ES-I3 (cell line): ENCODE results near the gene TMPRSS2.

Source experiments
- H3K36me3 ChIP-seq: 2 replicates; pipeline ENCODE4 v1.6.1; 2013; ENCODE audit warnings: mild to moderate bottlenecking, low read length, control low read depth, moderate library complexity; ENCODE audit not compliant: insufficient read depth
- H3K4me1 ChIP-seq: 2 replicates; pipeline ENCODE4 v1.6.1; 2013; ENCODE audit warnings: mild to moderate bottlenecking, control low read depth, low read length; ENCODE audit not compliant: insufficient read depth
- H3K9ac ChIP-seq: 2 replicates; pipeline ENCODE4 v1.6.1; 2013; ENCODE audit warnings: low read depth, mild to moderate bottlenecking, low read length, moderate library complexity
- H3K9me3 ChIP-seq: 2 replicates; pipeline ENCODE4 v1.6.1; 2013; ENCODE audit warnings: mild to moderate bottlenecking, low read length, moderate library complexity; ENCODE audit not compliant: control insufficient read depth, insufficient read depth

Gene TMPRSS2

DNA sequence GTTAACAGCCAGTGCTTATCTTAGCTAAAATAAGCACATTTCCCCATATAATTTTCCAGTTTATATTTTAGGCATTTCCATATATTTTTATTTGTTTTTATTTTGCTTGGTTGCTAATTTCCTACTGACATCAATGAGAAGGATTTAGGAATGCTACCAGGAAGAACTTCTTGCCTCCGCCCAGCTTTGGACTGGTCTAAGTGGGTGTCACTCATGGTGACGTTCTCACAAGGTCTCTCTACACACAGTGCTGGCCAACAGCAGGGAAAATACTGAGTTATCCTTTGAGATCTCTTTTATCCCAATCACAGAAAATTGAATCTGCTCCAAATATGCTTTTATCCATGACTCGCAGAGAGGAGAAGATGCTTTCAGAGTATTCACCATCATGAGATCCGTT is 68.7 kb downstream of the TMPRSS2 start:
- no peaks in the 10 kb centered on the region for H3K9me3 ChIP-seq

DNA sequence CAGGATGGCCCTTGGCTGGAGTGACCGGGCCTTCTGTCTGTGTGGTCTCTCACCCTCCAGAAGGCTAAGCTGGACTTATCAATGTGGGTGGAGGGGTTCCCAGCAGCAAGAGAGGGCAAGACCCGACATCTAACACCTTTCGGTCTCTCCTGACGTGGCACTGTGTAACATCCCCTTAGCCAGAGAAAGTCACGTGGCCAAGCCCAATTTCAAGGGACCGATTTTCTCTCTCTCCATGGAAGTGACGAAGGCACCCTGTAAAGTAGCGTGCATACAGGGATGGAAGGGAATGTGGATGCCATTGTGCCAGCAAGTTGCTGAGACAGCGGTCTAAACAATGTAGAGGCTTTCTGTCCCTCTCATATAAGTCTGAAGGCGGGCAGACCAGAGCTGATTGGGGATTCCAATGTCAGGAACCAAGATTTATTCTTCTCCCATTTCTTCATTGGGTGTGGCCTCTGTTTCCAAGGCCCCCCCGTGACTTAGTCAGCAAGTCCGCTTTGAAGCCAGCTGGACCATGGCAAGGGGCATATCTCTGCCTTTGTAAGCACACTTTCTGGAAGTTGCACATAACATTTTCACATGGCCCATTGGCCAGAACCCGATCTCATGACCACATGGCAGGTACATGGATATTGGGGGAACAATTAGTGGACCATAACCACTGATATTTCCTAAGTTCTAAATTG is 69.4 kb downstream of the TMPRSS2 start:
- Histone ChIP-seq H3K9me3 (no peaks in the 10 kb centered on the region), H3K4me1 (no peaks in the 10 kb centered on the region), H3K36me3 (no peaks in the 10 kb centered on the region), H3K9ac (no peak overlapping the region)

More for the DNA sequence above, 68.7 kb downstream of the TMPRSS2 start:
- H3K36me3 ChIP-seq, result no peaks in the 10 kb centered on the region
- H3K4me1 ChIP-seq, result no peaks in the 10 kb centered on the region
- H3K9ac ChIP-seq, result no peak overlapping the region

DNA sequence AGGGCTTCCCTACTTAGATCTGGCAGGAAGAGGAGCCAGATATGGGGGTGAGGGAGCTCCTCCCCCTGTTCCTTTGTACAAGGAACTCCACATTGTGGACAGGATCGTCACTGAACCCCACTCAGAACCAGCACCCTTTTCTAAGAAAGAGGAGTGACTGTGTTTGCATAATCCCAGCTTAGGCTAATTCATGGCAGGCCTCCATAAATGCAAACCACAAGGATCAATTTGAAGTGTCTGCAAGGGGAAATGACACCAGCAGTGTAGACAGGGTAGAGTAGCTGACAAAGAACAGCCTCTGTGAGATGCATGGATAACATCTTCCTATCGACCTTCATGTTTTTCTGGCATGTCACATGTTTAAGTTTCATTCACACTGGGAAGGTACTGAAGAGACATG is 70.2 kb downstream of the TMPRSS2 start:
- no peaks in the 10 kb centered on the region for H3K9me3 ChIP-seq
- H3K36me3 ChIP-seq, result no peaks in the 10 kb centered on the region
- H3K4me1 ChIP-seq, result no peaks in the 10 kb centered on the region
- H3K9ac ChIP-seq, result no peak overlapping the region

DNA sequence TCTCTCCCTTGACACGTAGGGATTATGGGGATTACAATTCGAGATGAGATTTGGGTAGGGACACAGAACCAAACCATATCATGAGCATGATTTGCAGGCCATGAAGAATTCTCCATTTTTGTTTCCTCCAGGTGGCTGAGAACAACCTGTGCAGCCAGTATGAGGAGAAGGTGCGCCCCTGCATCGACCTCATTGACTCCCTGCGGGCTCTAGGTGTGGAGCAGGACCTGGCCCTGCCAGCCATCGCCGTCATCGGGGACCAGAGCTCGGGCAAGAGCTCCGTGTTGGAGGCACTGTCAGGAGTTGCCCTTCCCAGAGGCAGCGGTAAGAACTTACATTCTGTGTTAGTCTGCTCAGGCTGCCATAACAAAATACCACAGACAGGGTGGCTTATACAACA is 72.3 kb downstream of the TMPRSS2 start:
- Histone ChIP-seq H3K4me1 (no peaks in the 10 kb centered on the region), H3K9me3 (no peaks in the 10 kb centered on the region), H3K36me3 (no peaks in the 10 kb centered on the region; the same call in 1 of the 2 replicates)

DNA sequence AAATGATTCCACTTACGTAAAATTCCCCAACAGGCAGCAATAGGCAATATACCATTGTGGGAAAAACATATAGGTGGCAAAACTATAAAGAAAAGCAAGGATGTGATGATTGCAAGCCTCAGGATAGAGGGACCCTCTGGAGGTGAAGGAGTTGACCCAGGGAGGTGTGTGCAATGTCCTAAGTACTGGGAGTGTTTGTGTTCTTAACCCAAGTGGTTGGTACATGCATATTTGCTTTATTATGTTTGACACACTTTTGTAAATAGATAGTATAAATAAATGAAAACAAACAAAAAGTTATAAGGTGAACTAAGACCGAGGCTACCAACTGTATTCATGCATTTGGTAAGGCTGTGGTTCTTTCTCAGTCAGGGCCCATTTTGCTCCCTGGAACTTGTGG is 74.4 kb downstream of the TMPRSS2 start:
- Histone ChIP-seq H3K9me3 (no peaks in the 10 kb centered on the region), H3K36me3 (no peaks in the 10 kb centered on the region; the same call in 1 of the 2 replicates), H3K9ac (no peak overlapping the region), H3K4me1 (no peaks in the 10 kb centered on the region)

More for the DNA sequence above, 72.3 kb downstream of the TMPRSS2 start:
- no peak overlapping the region for H3K9ac ChIP-seq

DNA sequence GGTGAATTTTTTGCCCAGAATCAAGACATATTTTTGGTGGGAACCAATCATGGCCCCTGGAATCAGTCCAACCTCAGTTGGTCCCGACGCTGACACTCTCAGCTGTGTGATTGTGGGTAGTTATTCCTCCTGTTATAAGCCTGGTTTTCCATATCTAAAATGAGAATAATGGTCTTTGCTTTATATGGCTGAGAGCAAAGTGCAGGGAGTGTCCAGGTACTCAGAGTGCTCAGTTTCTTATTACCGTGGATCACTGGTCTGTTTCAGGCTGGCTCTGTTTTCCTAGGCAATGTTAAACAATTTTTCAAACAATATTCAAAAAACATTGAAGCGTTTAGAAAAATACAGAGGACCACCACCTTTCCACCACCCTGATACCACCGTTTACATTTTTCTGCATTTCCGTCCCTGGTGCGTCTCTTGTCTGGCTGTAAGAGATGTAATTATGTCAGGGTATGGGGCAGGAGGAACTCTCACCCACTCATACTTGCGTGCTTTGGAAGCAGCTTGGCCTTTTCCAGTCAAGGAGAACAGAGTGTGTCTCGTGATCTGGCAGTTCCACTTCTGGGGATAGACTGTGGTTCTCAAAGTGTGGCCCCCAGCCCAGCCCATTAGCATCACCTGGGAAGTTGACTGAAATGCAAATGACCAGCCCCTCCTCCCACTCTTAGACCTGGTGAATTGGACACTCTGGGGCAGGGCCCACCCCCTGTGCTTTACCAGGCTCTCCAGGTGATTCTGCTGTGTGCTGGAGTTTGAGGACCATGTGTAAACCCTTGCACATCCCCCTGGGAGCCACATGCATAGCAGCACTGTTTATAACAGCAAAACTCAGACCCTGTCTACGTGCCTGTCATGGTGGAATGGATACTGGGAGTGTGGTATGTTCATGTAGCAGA is 75.1 kb downstream of the TMPRSS2 start:
- no peaks in the 10 kb centered on the region for H3K9me3 ChIP-seq
- no peaks in the 10 kb centered on the region; the same call in 1 of the 2 replicates for H3K36me3 ChIP-seq
- H3K9ac ChIP-seq, result no peak overlapping the region
- H3K4me1 ChIP-seq, result no peaks in the 10 kb centered on the region

DNA sequence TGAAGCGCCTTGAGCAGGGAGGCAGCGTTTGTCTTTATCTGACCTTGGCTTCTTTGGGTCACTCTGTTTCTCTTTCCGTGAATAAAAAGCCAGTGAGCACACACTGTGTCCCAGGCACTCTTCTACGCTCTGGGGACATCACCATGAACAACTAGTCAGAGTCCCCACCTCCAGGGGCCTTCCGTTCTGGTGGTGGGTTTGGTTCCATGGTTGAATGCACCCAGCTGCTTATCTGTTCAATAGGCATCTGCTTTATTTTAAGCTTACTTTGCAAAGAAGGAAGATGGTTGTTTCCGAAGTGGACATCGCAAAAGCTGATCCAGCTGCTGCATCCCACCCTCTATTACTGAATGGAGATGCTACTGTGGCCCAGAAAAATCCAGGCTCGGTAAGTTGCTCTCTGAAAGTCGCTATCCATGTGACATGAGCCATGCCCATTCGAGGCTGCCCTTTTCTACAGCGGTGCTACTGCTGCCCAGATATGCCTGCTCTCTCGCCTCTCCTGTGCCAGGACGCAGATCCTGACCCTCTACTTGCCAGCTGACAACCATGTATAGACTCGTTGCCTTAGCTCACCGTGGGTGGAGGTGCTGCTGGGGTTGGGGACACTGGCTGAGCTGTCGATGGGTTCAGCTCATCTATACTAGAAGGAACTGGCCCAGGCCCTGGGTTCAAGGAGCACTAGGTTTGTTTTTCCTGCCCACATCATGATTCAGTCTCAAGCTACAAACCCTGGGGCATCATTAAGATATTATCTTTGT is 76.0 kb downstream of the TMPRSS2 start:
- no peaks in the 10 kb centered on the region; the same call in 1 of the 2 replicates for H3K4me1 ChIP-seq
- no peak overlapping the region for H3K9ac ChIP-seq
- H3K36me3 ChIP-seq, result no peaks in the 10 kb centered on the region; the same call in 1 of the 2 replicates
- H3K9me3 ChIP-seq, result no peaks in the 10 kb centered on the region

DNA sequence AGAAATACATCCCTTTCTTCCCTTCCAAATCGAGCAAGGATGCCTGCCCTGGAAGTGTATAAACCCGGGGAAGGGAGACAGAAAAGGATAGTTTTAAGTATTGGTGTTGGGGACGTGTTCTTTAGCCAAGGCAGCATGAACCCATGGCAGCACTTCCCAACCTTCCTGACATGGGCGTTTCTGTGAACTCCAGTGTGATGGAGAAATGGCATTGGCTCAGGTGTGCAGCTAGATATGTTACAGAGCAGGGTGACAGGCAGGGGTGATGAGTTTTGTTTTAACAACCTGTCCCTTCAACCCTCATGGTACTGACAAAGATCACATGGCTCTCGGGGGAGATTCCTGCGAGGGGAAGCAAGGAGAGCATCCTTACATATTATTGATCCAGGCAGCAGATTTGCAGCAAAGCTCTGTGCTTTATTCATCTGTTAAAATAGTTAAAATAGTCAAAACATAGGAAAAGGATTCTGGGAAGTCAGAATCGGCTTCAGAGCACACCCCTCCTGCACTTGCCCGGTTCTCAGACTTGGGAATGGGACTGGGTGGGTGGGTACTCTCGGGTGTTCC is 78.0 kb downstream of the TMPRSS2 start:
- Histone ChIP-seq H3K36me3 (no peaks in the 10 kb centered on the region; the same call in 1 of the 2 replicates), H3K9ac (no peak overlapping the region), H3K4me1 (no peaks in the 10 kb centered on the region; the same call in 1 of the 2 replicates), H3K9me3 (no peaks in the 10 kb centered on the region)

DNA sequence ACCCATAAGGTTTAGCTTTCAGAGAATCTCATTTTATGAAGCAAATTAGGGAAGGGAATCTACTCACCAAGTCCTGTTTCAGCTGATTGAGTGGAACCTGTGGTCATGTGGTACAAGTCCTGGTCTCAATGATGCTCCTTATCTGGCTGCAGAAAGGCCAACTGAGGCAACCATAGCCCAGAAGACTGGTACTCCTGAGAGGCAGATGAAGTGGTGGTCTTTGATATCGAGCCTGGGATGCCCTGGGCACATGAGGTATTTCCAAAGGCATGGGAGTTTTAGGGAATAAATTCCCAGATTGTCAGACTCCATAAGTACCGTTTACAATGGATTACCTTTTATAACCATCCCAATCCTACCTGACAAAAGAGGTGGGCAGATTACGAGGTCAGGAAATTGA is 78.7 kb downstream of the TMPRSS2 start:
- no peak overlapping the region for H3K9ac ChIP-seq
- H3K9me3 ChIP-seq, result no peaks in the 10 kb centered on the region
- H3K36me3 ChIP-seq, result no peaks in the 10 kb centered on the region; the same call in 1 of the 2 replicates
- H3K4me1 ChIP-seq, result no peaks in the 10 kb centered on the region; the same call in 1 of the 2 replicates

DNA sequence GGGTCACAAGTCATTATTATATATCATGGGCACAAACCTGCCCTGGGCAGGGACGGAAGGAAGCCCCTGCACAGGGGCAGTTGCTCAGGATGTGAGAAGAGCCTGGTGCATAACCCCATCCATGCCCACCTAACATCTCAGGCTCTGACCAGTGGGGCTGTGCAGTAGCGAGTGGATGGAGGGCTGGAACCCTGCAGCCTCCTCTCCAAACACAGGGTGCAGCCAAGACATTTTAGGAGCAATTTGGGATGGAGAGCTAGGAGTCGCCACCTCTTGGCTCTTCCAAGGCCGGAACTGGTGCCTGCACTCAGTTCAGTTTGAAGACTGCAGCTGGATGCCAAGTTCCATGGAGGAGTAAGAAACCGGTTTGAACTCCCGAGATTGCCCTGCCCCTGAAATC is 79.1 kb downstream of the TMPRSS2 start:
- Histone ChIP-seq H3K36me3 (no peaks in the 10 kb centered on the region; the same call in 1 of the 2 replicates), H3K9ac (no peak overlapping the region), H3K9me3 (no peaks in the 10 kb centered on the region), H3K4me1 (no peaks in the 10 kb centered on the region; the same call in 1 of the 2 replicates)

DNA sequence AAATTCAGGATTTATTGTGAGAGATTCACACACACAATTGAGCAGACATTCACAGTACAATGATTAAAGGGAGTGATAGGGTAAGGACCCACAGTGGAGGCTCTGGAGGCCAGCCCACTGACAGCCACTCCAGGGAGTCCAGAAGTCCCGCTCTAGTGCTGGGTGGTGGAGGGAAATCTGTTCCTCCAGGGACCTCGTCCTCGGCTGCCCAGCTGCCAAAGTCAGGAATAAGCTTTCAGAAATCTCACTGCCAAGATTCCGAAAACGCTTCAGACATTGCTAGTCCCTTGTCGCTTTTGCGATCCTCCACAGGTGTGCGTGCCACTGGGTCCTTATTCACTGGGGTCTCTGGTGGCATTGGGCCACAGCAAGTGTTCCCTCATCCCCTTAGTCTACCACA is 79.6 kb downstream of the TMPRSS2 start:
- no peaks in the 10 kb centered on the region; the same call in 1 of the 2 replicates for H3K4me1 ChIP-seq
- no peaks in the 10 kb centered on the region; the same call in 1 of the 2 replicates for H3K36me3 ChIP-seq
- H3K9me3 ChIP-seq, result no peaks in the 10 kb centered on the region
- H3K9ac ChIP-seq, result no peak overlapping the region

DNA sequence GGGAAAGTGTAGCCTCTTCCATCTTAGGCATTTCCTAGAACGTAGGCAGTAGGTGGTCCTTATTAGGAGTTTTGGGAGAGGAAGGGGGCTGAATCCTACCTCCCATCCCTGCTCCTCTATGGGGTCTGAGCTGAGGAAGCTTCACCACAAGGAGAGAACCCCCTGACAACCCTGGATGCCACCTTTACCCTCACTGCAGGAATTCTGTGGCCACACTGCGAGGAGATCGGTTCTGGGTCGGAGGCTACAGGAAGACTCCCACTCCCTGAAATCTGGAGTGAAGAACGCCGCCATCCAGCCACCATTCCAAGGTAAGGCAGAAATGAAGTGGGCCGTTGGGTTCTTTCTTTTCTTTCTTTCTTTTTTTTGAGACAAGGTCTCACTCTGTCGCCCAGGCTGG is 80.4 kb downstream of the TMPRSS2 start:
- Histone ChIP-seq H3K9me3 (no peaks in the 10 kb centered on the region), H3K4me1 (no peaks in the 10 kb centered on the region; the same call in 1 of the 2 replicates), H3K36me3 (no peaks in the 10 kb centered on the region; the same call in 1 of the 2 replicates), H3K9ac (no peak overlapping the region)

DNA sequence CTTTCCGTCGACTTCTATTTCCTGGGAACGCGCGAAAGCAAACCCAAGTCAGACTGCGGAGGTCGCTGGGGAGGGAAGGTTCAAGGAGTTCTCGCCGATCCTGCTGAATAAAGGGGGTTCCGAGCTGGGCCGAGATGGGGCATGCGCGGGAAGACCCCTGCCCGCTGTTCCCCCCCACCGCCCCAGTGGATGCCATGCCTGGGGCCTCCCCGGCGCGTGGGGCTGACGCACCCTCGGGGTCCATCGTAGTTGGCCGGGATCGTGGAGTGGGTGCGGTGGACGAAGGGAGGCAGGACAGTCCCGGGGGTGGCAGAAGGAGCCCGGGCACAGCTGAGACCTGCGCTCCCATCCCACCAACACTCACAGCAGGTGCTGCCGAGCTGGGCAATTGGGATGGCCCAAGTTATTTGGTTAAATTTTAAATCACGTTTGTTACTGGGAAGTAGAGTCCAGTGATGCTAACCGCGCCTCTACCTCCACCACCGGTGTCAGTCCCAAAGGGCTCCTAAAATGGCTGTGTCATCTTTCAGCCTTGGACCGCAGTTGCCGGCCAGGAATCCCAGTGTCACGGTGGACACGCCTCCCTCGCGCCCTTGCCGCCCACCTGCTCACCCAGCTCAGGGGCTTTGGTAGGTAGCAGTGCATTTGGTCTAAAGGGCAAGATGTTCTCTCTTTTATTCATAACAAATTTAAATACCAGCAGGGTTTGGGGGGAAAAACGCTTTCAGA is 81.1 kb downstream of the TMPRSS2 start:
- H3K9ac ChIP-seq, result peak overlapping the region; percentile 62; the same call in 1 of the 2 replicates
- no peaks in the 10 kb centered on the region; the same call in 1 of the 2 replicates for H3K4me1 ChIP-seq
- H3K36me3 ChIP-seq, result no peaks in the 10 kb centered on the region
- H3K9me3 ChIP-seq, result no peaks in the 10 kb centered on the region
